ENCODE results near the gene CLSTN2. TPM values are rescaled to one million over a fixed set of nuclear protein-coding genes. Genes with fewer than 3 reads are reported as not detected.
A peak's percentile ranks its signal among the peaks of the same experiment; 100 is the strongest.

Gene CLSTN2
- total RNA-seq, 1 donor from 2014 or later, result 9.7 TPM

DNA sequence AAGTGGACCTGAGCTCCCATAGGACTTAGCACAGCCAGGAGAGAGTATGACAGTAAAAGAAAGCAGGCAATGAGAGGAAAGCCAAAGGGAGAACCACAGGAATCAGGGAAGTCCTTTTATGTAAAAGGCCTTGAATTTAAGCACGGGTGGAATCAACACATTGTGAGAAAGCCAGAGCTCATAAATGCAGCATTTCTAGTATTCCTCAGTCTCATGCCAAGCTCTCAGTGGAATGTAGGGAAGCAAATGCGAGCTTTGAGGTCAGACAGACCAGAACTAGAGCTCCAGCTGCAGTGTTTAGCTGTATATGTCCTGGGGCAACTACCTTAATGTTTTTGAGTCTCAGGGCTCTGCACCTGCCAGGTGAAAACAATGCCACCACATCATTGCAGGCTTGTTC lies 610.8 kb downstream of the CLSTN2 start:
- DNase-seq (ENCODE audit: low read depth), result no peak
- TF ChIP-seq, protein P1, sequence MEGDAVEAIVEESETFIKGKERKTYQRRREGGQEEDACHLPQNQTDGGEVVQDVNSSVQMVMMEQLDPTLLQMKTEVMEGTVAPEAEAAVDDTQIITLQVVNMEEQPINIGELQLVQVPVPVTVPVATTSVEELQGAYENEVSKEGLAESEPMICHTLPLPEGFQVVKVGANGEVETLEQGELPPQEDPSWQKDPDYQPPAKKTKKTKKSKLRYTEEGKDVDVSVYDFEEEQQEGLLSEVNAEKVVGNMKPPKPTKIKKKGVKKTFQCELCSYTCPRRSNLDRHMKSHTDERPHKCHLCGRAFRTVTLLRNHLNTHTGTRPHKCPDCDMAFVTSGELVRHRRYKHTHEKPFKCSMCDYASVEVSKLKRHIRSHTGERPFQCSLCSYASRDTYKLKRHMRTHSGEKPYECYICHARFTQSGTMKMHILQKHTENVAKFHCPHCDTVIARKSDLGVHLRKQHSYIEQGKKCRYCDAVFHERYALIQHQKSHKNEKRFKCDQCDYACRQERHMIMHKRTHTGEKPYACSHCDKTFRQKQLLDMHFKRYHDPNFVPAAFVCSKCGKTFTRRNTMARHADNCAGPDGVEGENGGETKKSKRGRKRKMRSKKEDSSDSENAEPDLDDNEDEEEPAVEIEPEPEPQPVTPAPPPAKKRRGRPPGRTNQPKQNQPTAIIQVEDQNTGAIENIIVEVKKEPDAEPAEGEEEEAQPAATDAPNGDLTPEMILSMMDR (conservative IDR thresholded peaks at IDR 0.05; ENCODE audit: low read depth, low read length), result no peak
- H3K4me3 ChIP-seq (ENCODE audit: low read depth, low read length), result no peak overlapping the region

DNA sequence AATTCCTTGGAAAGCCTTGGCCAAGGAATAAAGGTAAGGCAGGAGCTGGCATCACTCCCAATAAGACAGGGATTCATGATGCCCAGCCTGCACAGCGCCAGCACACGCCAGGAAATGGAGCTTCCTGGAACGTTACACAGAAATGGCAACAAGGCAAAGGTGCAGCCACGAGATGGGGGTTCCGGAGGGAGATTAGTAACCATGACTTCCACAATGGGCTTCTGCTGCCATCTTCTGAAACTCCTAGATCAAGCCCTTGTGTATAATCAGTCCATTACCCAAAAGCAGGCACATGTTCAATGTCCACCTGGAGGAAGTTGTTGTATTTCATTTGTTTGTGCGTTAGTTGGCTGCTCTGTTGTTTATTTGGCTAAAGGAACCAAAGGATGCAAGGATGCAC lies 611.7 kb downstream of the CLSTN2 start:
- H3K4me3 ChIP-seq (ENCODE audit: low read depth, low read length), result no peak overlapping the region
- no peak for DNase-seq (ENCODE audit: low read depth)
- TF ChIP-seq, protein P1 (conservative IDR thresholded peaks at IDR 0.05; ENCODE audit: low read depth, low read length), result no peak

DNA sequence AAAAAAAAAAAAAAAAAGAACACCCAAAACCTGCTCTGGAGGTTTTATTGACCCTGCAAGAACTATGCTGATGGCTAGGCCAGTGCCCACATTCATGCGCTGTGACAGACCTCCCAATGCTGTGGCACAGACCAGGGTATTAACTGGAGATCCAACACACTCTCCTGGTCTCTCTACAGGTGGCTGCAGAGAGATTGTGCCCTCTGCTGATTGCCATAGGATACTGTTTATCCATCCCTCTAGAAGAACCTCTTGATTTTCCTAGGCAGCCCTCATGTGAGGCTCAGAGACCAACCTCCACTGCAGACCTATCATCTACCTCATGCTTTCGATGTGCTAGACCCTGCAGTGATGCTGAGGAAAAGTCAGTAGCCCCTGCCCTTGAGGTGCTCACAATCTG lies 617.4 kb downstream of the CLSTN2 start:
- TF ChIP-seq, protein P1 (conservative IDR thresholded peaks at IDR 0.05; ENCODE audit: low read depth, low read length), result peak; percentile 50
- no peak overlapping the region for H3K4me3 ChIP-seq (ENCODE audit: low read depth, low read length)
- DNase-seq (ENCODE audit: low read depth), result no peak

DNA sequence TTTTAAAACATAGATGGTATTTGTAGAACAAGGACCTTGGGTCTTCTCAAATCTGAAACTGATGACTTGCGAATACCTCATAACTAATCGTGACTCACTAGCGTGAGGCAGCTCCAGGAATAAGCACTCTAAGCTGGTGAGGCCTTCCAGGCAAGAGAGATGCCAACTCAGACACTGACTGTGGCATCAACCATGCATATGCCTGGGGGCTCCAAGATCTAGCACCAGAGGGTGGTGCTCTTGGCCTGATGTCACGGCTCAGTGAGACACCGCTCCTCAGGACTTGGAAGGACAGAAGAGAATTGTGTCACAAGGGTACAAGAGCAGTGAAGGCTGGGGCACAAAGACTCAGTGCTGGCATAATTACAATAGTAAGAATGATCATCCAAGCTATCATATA lies 617.9 kb downstream of the CLSTN2 start:
- H3K4me3 ChIP-seq (ENCODE audit: low read depth, low read length), result no peak overlapping the region
- TF ChIP-seq, protein P1 (conservative IDR thresholded peaks at IDR 0.05; ENCODE audit: low read depth, low read length), result peak; percentile 11
- no peak for DNase-seq (ENCODE audit: low read depth)

DNA sequence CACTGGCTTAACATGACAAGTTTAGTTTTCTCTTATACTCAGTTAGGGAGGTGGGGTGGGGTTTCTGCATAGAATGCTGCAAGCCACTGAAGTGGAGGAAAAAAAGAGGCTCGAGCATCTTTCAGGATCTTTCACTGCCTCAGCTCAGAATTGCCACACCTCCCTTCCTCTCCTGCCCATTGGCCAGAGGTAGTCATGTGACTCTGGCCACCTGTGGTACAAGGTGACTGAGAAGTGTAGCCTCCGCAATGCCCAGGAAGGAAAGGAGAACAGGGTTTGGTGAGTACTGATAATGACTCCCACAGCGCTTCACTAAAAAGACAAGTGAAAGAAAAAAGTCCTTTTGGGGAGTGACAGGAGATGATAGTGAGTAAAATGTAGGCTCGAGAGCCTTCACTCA lies 618.6 kb downstream of the CLSTN2 start:
- no peak for DNase-seq (ENCODE audit: low read depth)
- no peak overlapping the region for H3K4me3 ChIP-seq (ENCODE audit: low read depth, low read length)
- TF ChIP-seq, protein P1 (conservative IDR thresholded peaks at IDR 0.05; ENCODE audit: low read depth, low read length), result no peak

DNA sequence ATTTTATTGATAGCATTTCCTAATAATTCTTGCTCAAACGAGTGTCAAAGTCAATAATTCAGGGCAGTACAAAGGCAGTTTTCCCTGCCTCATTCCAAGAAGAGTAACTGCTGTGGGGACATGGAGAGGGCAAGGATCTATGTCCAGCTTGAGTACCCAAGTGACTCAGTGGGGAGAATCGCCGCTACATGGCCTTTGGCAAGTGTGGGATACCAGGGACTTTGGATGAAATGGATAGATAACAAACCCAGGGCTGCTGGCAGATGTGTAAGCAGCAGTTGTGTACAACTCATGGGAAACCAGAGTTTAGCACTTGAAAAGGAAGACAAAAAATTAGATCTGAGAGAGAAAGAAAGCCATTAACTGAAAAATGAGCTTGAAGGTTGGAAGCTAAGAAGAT lies 620.7 kb downstream of the CLSTN2 start:
- H3K4me3 ChIP-seq (ENCODE audit: low read depth, low read length), result no peak overlapping the region
- TF ChIP-seq, protein P1 (conservative IDR thresholded peaks at IDR 0.05; ENCODE audit: low read depth, low read length), result no peak
- DNase-seq (ENCODE audit: low read depth), result no peak

DNA sequence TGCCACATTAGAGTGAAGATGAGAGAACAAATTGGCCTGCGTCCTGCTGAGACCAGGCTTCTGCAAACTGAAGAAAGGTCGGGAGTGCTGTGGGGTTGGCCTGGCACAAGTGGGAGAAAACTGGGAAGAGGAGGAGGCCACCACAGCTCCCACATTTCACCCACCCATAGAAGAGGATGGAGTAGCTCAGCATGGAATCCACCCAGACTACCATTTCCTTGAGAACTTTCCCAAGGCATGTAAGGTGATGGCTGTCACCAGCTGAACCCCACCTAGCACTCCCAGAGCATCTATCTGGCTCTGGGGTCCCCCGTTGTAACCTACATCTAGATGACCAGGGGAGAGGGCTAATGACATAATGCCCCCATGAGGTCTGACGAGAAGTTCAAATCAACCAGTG lies 622.5 kb downstream of the CLSTN2 start:
- H3K4me3 ChIP-seq (ENCODE audit: low read depth, low read length), result no peak overlapping the region
- DNase-seq (ENCODE audit: low read depth), result no peak
- TF ChIP-seq, protein P1 (conservative IDR thresholded peaks at IDR 0.05; ENCODE audit: low read depth, low read length), result no peak
